Keratinocyte (primary cell): ENCODE data around the gene HNRNPK. TPM values are rescaled to one million over a fixed set of nuclear protein-coding genes. Genes with fewer than 3 reads are reported as not detected.

ENCODE experiments used
- DNase-seq: peaks from one replicate; pipeline ENCODE4 v3.0.0-alpha.2; 2011; ENCODE audit warnings: low read depth, missing footprints, low spot score
- FAIRE-seq: peaks from 2 replicates; lab custom pipeline; 2011; peaks lifted over from hg19 to GRCh38; lab: Jason Lieb, UNC
- H2AFZ ChIP-seq: 2 replicates; pipeline ENCODE4 v1.6.0; 2012; ENCODE audit warnings: low read length, control low read depth, inconsistent platforms; ENCODE audit not compliant: control insufficient read depth
- H3K27ac ChIP-seq: 2 replicates; pipeline ENCODE4 v1.5.1; 2011; ENCODE audit warnings: low read length; ENCODE audit not compliant: control insufficient read depth, insufficient read depth
- H3K27me3 ChIP-seq: 3 replicates; pipeline ENCODE4 v1.6.0; 2011; ENCODE audit warnings: low read length; ENCODE audit not compliant: control insufficient read depth, insufficient read depth; ENCODE audit errors: extremely low read depth
- H3K36me3 ChIP-seq, 2 experiments: 2 replicates in 1 of 2; 3 replicates in 1 of 2; pipeline ENCODE4 v1.5.1; 2011; ENCODE audit warnings: low read length in 2 of 2, mild to moderate bottlenecking in 1 of 2; ENCODE audit not compliant: control insufficient read depth in 2 of 2, insufficient read depth in 2 of 2; ENCODE audit errors: extremely low read depth in 1 of 2
- H3K4me1 ChIP-seq: 3 replicates; pipeline ENCODE4 v1.5.1; 2011; ENCODE audit warnings: low read length; ENCODE audit not compliant: control insufficient read depth, insufficient read depth; ENCODE audit errors: extremely low read depth
- H3K4me2 ChIP-seq: 3 replicates; pipeline ENCODE4 v1.6.0; 2011; ENCODE audit warnings: low read depth, low read length; ENCODE audit not compliant: control insufficient read depth, insufficient read depth; ENCODE audit errors: extremely low read depth
- H3K4me3 ChIP-seq, 3 experiments: fragments of 200-600 bp in 1 of 3; sonication (generic) in 1 of 3; 2 replicates in 2 of 3; 3 replicates in 1 of 3; pipeline ENCODE4 v1.5.1; 2011 to 2016; ENCODE audit warnings: low read length in 3 of 3, mild to moderate bottlenecking in 3 of 3, control low read depth in 2 of 3, inconsistent platforms in 1 of 3, low read depth in 1 of 3, mixed read lengths in 1 of 3, mixed run types in 1 of 3, moderate library complexity in 1 of 3; ENCODE audit not compliant: control insufficient read depth in 2 of 3, insufficient read depth in 2 of 3; ENCODE audit errors: extremely low read depth in 1 of 3
- H3K79me2 ChIP-seq: 2 replicates; pipeline ENCODE4 v1.6.0; 2012; ENCODE audit warnings: low read length; ENCODE audit not compliant: control insufficient read depth, insufficient read depth
- H3K9ac ChIP-seq: 3 replicates; pipeline ENCODE4 v1.6.0; 2011; ENCODE audit warnings: low read length; ENCODE audit not compliant: control insufficient read depth, insufficient read depth; ENCODE audit errors: extremely low read depth
- H3K9me1 ChIP-seq: 3 replicates; pipeline ENCODE4 v1.6.0; 2011; ENCODE audit warnings: low read length; ENCODE audit not compliant: control insufficient read depth, insufficient read depth; ENCODE audit errors: extremely low read depth
- H3K9me3 ChIP-seq: 2 replicates; pipeline ENCODE4 v1.5.1; 2012; ENCODE audit warnings: low read depth, low read length; ENCODE audit not compliant: control insufficient read depth
- H4K20me1 ChIP-seq: 3 replicates; pipeline ENCODE4 v1.6.0; 2011; ENCODE audit warnings: low read length; ENCODE audit not compliant: control insufficient read depth, insufficient read depth; ENCODE audit errors: extremely low read depth
- CTCF ChIP-seq, 3 experiments: IDR thresholded peaks in 1 of 3; conservative IDR thresholded peaks in 1 of 3; optimal IDR thresholded peaks in 1 of 3; 2 replicates in 2 of 3; 3 replicates in 1 of 3; pipeline versions ENCODE3 to v1.5.1; 2011; ENCODE audit warnings: low read length in 3 of 3, mild to moderate bottlenecking in 3 of 3, moderate library complexity in 2 of 3, control low read depth in 1 of 3, inconsistent platforms in 1 of 3; ENCODE audit not compliant: insufficient read depth in 2 of 3; ENCODE audit errors: extremely low read depth in 1 of 3
- EZH2 ChIP-seq: IDR thresholded peaks from one replicate; pipeline ENCODE4 v1.6.1; 2012; ENCODE audit warnings: inconsistent platforms, mild to moderate bottlenecking, low read length, moderate library complexity
- dilution Hi-C: fragments of 300-500 bp; cut with MboI; formaldehyde crosslinking; loops from one replicate; pipeline ENCODE4 v1.7.0; 2020; ENCODE audit warnings: low sequenced_read_pairs; ENCODE audit not compliant: extremely low pct_ligation_motif_present
- polyA plus RNA-seq, 5 experiments: library from polyadenylated mRNA; depleted of rRNA in 3 of 5; stranded (reverse) in 3 of 5; stranded (forward) in 1 of 5; unstranded in 1 of 5; fragments of >200 nt; gene quantifications; 1 replicate in 1 of 5; 2 replicates in 3 of 5; 3 replicates in 1 of 5; pipeline versions ENCODE4 v1.2.1 to v1.2.3, GENCODE V29; 2011 to 2012; ENCODE audit warnings: missing spikeins in 2 of 5, low read depth in 1 of 5, low replicate concordance in 1 of 5

HNRNPK gene
- polyA plus RNA-seq, 1 donor (not counting 4 experiments of a cell fraction or from before 2014, with no cell fraction given) = 661 TPM

DNA sequence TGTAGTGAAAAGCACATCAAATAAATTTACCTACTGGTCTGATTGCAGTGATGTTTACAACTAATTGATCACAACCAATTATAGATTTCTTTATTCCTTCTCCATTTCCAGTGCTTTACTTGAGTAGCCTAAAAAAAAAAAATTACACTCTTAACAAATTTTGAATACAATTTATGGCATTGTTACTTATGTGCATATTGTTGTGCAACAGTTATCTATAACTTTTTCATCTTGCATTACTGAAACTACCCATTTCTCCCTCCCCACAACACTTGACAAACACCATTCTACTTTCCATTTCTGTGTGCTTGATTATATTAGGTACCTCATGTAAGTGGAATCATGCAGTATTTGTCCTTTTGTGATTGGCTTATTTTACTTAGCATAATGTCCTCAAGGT lies 12.9 kb upstream of the HNRNPK start:
- TF ChIP-seq CTCF (optimal IDR thresholded peaks at IDR 0.05 in 1 of 3, IDR thresholded peaks at IDR 0.05 in 1 of 3, conservative IDR thresholded peaks at IDR 0.05 in 1 of 3; ENCODE audit: extremely low read depth in 1 of 3, insufficient read depth in 2 of 3, low read length in 3 of 3) (no peak), EZH2 (no peak)
- no peak overlapping the region for H3K4me3 ChIP-seq
- H3K79me2 ChIP-seq = peaks cover 5% of the 10 kb centered on the region
- H3K9ac ChIP-seq = no peak overlapping the region
- no peaks in the 10 kb centered on the region for H3K9me1 ChIP-seq
- no peak for DNase-seq
- H3K36me3 ChIP-seq = no peaks in the 10 kb centered on the region
- H3K27ac ChIP-seq = no peak overlapping the region
- FAIRE-seq = no peak
- H4K20me1 ChIP-seq = no peaks in the 10 kb centered on the region
- H3K27me3 ChIP-seq = no peaks in the 10 kb centered on the region
- dilution Hi-C loops = no loop called here
- H3K4me1 ChIP-seq = no peaks in the 10 kb centered on the region
- H3K4me2 ChIP-seq = no peak overlapping the region
- H2AFZ ChIP-seq = no peak overlapping the region
- H3K9me3 ChIP-seq = no peaks in the 10 kb centered on the region

- Histone ChIP-seq H2AFZ (no peak overlapping the region), H3K4me1 (no peaks in the 10 kb centered on the region), H3K9me3 (no peaks in the 10 kb centered on the region), H3K4me2 (no peak overlapping the region), H3K36me3 (no peaks in the 10 kb centered on the region), H3K9me1 (no peaks in the 10 kb centered on the region), H3K79me2 (peaks cover 9% of the 10 kb centered on the region), H3K9ac (no peak overlapping the region), H4K20me1 (no peaks in the 10 kb centered on the region), H3K27me3 (no peaks in the 10 kb centered on the region), H3K27ac (no peak overlapping the region), H3K4me3 (no peak overlapping the region)
- TF ChIP-seq CTCF (optimal IDR thresholded peaks at IDR 0.05 in 1 of 3, IDR thresholded peaks at IDR 0.05 in 1 of 3, conservative IDR thresholded peaks at IDR 0.05 in 1 of 3; ENCODE audit: extremely low read depth in 1 of 3, insufficient read depth in 2 of 3, low read length in 3 of 3) (no peak), EZH2 (no peak)
- no peak for FAIRE-seq
- dilution Hi-C loops = no loop called here
- DNase-seq = no peak
Observed at GRCh38 chr9:83992407-83992806, 12.4 kb upstream of the HNRNPK start.
